ENCODE results near the gene RNF215.

Gene RNF215

GRCh38 chr22:30351226-30351625 is 36.0 kb downstream of the RNF215 start:
- peaks cover 72% of the 10 kb centered on the region for H3K36me3 ChIP-seq
- TF ChIP-seq CTCF (IDR thresholded peaks at IDR 0.05), result no peak
- H3K27ac ChIP-seq, result no peak overlapping the region
- peaks cover 6% of the 10 kb centered on the region for H3K9me3 ChIP-seq
- H3K4me1 ChIP-seq (ENCODE audit: control insufficient read depth in 1 of 2, insufficient read depth in 1 of 2, low read depth in 1 of 2, low read length in 1 of 2), result peaks cover 20 to 26% of the 10 kb centered on the region in 2 experiments
- no peaks in the 10 kb centered on the region for H3K27me3 ChIP-seq
- H3K4me3 ChIP-seq (ENCODE audit: low read depth in 1 of 2, low read length in 1 of 2), result no peak overlapping the region

- peaks cover 96% of the 10 kb centered on the region for H3K36me3 ChIP-seq
- H3K4me1 ChIP-seq (ENCODE audit: control insufficient read depth in 1 of 2, insufficient read depth in 1 of 2, low read depth in 1 of 2, low read length in 1 of 2), result peaks cover 0 to 2% of the 10 kb centered on the region in 2 experiments
- H3K4me3 ChIP-seq (ENCODE audit: low read depth in 1 of 2, low read length in 1 of 2), result no peak overlapping the region
- no peak for TF ChIP-seq CTCF (IDR thresholded peaks at IDR 0.05)
- peaks cover 6% of the 10 kb centered on the region for H3K9me3 ChIP-seq
- H3K27me3 ChIP-seq, result no peaks in the 10 kb centered on the region
- no peak overlapping the region for H3K27ac ChIP-seq
Measured at GRCh38 chr22:30348809-30349208, 38.4 kb downstream of the RNF215 start.

GRCh38 chr22:30348404-30348803 is 38.8 kb downstream of the RNF215 start:
- Histone ChIP-seq H3K27ac (no peak overlapping the region), H3K27me3 (no peaks in the 10 kb centered on the region), H3K4me1 (ENCODE audit: control insufficient read depth in 1 of 2, insufficient read depth in 1 of 2, low read depth in 1 of 2, low read length in 1 of 2) (no peaks in the 10 kb centered on the region), H3K9me3 (peaks cover 6% of the 10 kb centered on the region), H3K4me3 (ENCODE audit: low read depth in 1 of 2, low read length in 1 of 2) (no peak overlapping the region), H3K36me3 (peaks cover 97% of the 10 kb centered on the region)
- no peak for TF ChIP-seq CTCF (IDR thresholded peaks at IDR 0.05)

GRCh38 chr22:30347255-30347892 is 39.8 kb downstream of the RNF215 start:
- Histone ChIP-seq H3K4me3 (ENCODE audit: low read depth in 1 of 2, low read length in 1 of 2) (no peak overlapping the region), H3K9me3 (peaks cover 6% of the 10 kb centered on the region), H3K36me3 (peaks cover 100% of the 10 kb centered on the region), H3K4me1 (ENCODE audit: control insufficient read depth in 1 of 2, insufficient read depth in 1 of 2, low read depth in 1 of 2, low read length in 1 of 2) (no peaks in the 10 kb centered on the region), H3K27ac (no peak overlapping the region), H3K27me3 (no peaks in the 10 kb centered on the region)
- no peak for TF ChIP-seq CTCF (IDR thresholded peaks at IDR 0.05)

- peaks cover 100% of the 10 kb centered on the region for H3K36me3 ChIP-seq
- H3K4me3 ChIP-seq (ENCODE audit: low read depth in 1 of 2, low read length in 1 of 2), result no peak overlapping the region
- H3K4me1 ChIP-seq (ENCODE audit: control insufficient read depth in 1 of 2, insufficient read depth in 1 of 2, low read depth in 1 of 2, low read length in 1 of 2), result no peaks in the 10 kb centered on the region
- H3K27me3 ChIP-seq, result no peaks in the 10 kb centered on the region
- no peaks in the 10 kb centered on the region for H3K9me3 ChIP-seq
- no peak for TF ChIP-seq CTCF (IDR thresholded peaks at IDR 0.05)
- H3K27ac ChIP-seq, result no peak overlapping the region
Measured at GRCh38 chr22:30344447-30345200, 42.6 kb downstream of the RNF215 start.
